Measurements from ENCODE around the gene KDELR1. TPM values are rescaled to one million over a fixed set of nuclear protein-coding genes. Genes with fewer than 3 reads are reported as not detected.

KDELR1 gene
- total RNA-seq, 1 experiment from 2014 or later, result 200 TPM

DNA sequence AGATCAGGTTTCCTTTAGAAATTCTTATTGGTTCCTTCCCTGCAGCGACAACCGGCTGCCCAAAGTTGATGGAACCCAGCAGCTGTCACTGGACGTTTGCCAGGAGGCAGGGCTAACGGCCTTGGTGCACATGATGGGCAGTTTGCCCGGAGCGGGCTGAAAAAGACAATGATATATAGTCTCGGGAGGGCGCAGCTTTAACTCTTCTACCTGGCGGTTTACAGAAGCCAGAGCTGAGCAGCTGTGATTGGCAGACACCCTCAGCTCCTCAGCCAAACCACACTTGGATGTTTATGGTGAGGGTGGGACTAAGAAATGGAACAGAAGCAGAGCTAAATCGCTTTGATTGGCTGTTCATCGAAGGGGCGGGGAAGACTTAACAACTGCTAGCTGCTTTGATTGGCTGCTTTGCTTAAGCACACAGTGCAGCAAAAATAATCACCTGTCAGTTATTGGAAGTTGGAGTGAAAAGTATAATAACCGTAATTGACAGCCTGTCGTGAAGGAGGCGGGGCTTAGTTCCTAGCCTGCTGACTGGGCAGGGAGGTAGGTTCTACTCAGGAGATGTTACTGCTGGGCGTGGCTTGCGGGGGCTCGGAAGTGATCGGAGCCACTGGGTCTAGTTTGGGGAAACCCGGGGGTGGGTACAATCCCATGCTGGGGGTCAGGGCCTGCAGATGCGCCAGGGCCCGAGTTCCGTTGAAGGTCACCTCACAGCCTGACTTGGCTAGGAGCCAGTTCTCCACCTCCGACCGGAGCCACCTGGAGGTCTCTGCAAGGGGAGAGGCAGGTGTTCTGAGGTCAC, 58.5 kb downstream of the KDELR1 start:
- H3K27ac ChIP-seq (ENCODE audit: low read depth, low read length, poor library complexity, severe bottlenecking), result peak overlapping the region; percentile 91
- peak overlapping the region; percentile 56 for H3K4me3 ChIP-seq (ENCODE audit: low read depth, low read length, poor library complexity, severe bottlenecking)
- ChIA-PET CTCF (interaction anchor here (0.7 to 2.4 kb wide), 8 partner anchors 11 to 369 kb away, joined by 4 to 29 read pairs (median 11); partner anchors contain the start of gene KDELR1), POLR2A (ENCODE audit: low non-redundant PET) (interaction anchor here (0.6 to 0.7 kb wide), 3 partner anchors 31 to 251 kb away, joined by 3 to 4 read pairs (median 4); partner anchors contain the start of gene SYNGR4)
- peaks cover 15% of the 10 kb centered on the region for H3K4me1 ChIP-seq (ENCODE audit: insufficient read depth, low read length, poor library complexity, severe bottlenecking)
- BruUV-seq (replicated peaks), result no TSS peak
- TF ChIP-seq, protein P1, sequence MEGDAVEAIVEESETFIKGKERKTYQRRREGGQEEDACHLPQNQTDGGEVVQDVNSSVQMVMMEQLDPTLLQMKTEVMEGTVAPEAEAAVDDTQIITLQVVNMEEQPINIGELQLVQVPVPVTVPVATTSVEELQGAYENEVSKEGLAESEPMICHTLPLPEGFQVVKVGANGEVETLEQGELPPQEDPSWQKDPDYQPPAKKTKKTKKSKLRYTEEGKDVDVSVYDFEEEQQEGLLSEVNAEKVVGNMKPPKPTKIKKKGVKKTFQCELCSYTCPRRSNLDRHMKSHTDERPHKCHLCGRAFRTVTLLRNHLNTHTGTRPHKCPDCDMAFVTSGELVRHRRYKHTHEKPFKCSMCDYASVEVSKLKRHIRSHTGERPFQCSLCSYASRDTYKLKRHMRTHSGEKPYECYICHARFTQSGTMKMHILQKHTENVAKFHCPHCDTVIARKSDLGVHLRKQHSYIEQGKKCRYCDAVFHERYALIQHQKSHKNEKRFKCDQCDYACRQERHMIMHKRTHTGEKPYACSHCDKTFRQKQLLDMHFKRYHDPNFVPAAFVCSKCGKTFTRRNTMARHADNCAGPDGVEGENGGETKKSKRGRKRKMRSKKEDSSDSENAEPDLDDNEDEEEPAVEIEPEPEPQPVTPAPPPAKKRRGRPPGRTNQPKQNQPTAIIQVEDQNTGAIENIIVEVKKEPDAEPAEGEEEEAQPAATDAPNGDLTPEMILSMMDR (conservative IDR thresholded peaks at IDR 0.05; ENCODE audit: low read depth, low read length), result no peak
- no peak for TF ChIP-seq EZH2 (IDR thresholded peaks at IDR 0.05; ENCODE audit: borderline replicate concordance, low read depth, low read length, poor library complexity, severe bottlenecking)
- intact Hi-C loops (cut with micrococcal nuclease; ENCODE audit: unreplicated experiment), result loop anchor here (5.0 kb wide), 1 partner anchor 61 kb away; the partner anchor contains the start of gene ZNF114
- peak; percentile 100 for DNase-seq (ENCODE audit: low spot score)
- peaks cover 4% of the 10 kb centered on the region for H3K9me3 ChIP-seq (ENCODE audit: low read depth, low read length, poor library complexity, severe bottlenecking)
- H3K36me3 ChIP-seq (ENCODE audit: insufficient read depth, low read length, poor library complexity, severe bottlenecking), result peaks cover 37% of the 10 kb centered on the region
- no peaks in the 10 kb centered on the region for H3K27me3 ChIP-seq (replicated peaks; ENCODE audit: insufficient read depth, low read depth, low read length, poor library complexity)

Other genes starting within 250 kb of the KDELR1 start
- gene LIG1, start 221.2 kb downstream of the KDELR1 start, total RNA-seq (2021), result 200 and 204 TPM in 2 replicates
- 12.0 and 15.8 TPM in 2 replicates for gene ZSWIM9, start 220.9 kb downstream of the KDELR1 start, total RNA-seq (2021)
- gene CARD8, start 135.6 kb downstream of the KDELR1 start, total RNA-seq (2021), result 139 and 151 TPM in 2 replicates
- gene ZNF114, start 121.5 kb downstream of the KDELR1 start, total RNA-seq (2021), result 9.5 and 11.7 TPM in 2 replicates
- 170 and 187 TPM in 2 replicates for gene EMP3, start 66.0 kb downstream of the KDELR1 start, total RNA-seq (2021)
- 7.5 and 7.9 TPM in 2 replicates for gene TMEM143, start 27.6 kb downstream of the KDELR1 start, total RNA-seq (2021)
- 0.50 TPM in 1 of 2 replicates, not detected in the other for gene SYNGR4, start 27.2 kb downstream of the KDELR1 start, total RNA-seq (2021)
- 10.4 and 11.4 TPM in 2 replicates for gene GRIN2D, start 2.1 kb upstream of the KDELR1 start, total RNA-seq (2021)
- gene GRWD1, start 54.4 kb upstream of the KDELR1 start, total RNA-seq (2021), result 86.4 and 109 TPM in 2 replicates
- gene KCNJ14, start 64.0 kb upstream of the KDELR1 start, total RNA-seq (2021), result 6.5 and 7.0 TPM in 2 replicates
- 120 and 125 TPM in 2 replicates for gene CYTH2, start 77.8 kb upstream of the KDELR1 start, total RNA-seq (2021)
- 0.52 and 1.0 TPM in 2 replicates for gene LMTK3, start 120.3 kb upstream of the KDELR1 start, total RNA-seq (2021)
- 0.24 and 0.60 TPM in 2 replicates for gene SULT2B1, start 160.6 kb upstream of the KDELR1 start, total RNA-seq (2021)
- gene SPACA4, start 215.2 kb upstream of the KDELR1 start, total RNA-seq (2021), result not detected in 2 replicates
- gene FAM83E, start 223.5 kb upstream of the KDELR1 start, total RNA-seq (2021), result 5.5 and 6.1 TPM in 2 replicates
- 1,417 and 1,448 TPM in 2 replicates for gene RPL18, start 227.6 kb upstream of the KDELR1 start, total RNA-seq (2021)
- 38.8 and 43.0 TPM in 2 replicates for gene SPHK2, start 228.0 kb upstream of the KDELR1 start, total RNA-seq (2021)
- gene DBP, start 245.8 kb upstream of the KDELR1 start, total RNA-seq (2021), result 14.2 and 22.1 TPM in 2 replicates